Bone marrow (tissue), 2 donors: ENCODE data around the gene IER3IP1.
"Not testable (repeated sequence)": the region's sequence is repeated elsewhere in the genome, so short reads cannot be mapped to it uniquely, and the experiment has no call there.

Source experiments
- DNase-seq, 2 donors: peaks; one replicate each; lab custom pipeline; 2025; lab: John Stamatoyannopoulos, UW

The IER3IP1 gene

GRCh38 chr18:47158404-47158803 is 17.8 kb downstream of the IER3IP1 start:
- DNase-seq, result not testable (repeated sequence)

- no peak for DNase-seq
These were observed 24.7 kb downstream of the IER3IP1 start for GRCh38 chr18:47151439-47151838.

DNA sequence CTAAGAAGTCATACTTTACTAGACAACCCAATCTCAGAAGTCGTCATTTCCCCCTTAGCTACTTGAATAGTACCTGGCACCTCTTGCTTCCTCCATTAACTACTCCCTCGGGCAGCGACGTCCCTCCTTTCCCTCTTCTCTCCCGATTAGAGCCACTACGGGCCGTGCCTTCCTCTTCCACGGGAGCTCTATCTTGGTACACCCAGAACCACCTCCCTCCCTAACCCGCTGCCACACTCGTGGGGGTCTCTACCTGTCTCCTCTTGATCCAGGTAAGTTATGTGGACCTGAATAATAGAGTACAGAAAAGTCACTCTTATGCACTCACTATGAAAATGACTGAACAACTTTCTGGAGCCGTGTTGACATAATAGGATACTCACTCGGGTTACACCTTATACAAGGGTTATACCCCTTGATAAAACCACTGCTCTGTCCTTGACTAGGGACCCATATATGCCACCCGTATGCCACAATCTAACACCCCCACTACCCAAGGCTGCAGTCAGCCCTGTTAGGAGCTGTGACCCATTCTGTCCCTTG is 25.3 kb downstream of the IER3IP1 start:
- DNase-seq, result no peak

DNA sequence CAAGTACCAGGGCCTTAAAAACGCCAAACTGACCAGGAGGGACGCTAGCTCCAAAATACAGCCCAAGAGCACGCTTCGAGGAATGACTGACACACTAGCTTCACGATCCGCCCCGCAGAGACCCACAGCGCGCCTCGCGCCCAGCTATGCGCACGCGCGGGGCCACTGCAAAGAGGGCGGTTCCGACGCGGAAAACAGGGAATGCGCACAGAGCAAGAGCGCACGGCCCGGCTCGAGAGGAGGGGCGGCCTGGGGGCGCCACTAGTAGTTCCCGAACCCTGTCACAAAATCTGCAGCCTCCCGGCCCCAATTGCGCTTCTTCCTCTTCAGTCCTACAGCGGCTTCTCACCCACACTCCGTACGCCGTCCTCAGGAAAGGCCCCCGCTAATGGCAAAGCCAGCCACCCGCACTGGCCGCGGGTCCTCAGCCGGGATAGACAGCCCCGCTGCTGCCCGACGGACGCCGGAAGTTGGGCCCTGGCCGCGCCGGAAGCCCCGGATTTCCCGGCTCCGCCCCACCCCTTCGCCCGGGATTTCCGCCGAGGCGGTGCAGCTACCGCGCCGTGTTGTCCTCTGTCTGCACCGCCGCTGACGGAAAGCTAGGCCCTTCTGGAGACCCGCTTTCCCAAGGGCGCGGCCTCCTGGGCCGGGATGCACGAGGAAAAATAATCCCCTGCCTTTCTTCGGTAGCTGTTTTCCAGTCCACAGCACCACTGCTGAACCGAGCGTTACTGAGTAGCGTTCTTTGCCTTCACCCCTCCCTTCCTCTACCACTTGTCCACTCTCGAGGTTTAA is 25.9 kb downstream of the IER3IP1 start, which contains the start of gene HDHD2:
HDHD2 (minus strand) TSS at position 472 of the 795 bp plus-strand sequence. CDS start 14,061 bp downstream, outside the sequence.
- DNase-seq, result peak; percentile 40 to 62

DNA sequence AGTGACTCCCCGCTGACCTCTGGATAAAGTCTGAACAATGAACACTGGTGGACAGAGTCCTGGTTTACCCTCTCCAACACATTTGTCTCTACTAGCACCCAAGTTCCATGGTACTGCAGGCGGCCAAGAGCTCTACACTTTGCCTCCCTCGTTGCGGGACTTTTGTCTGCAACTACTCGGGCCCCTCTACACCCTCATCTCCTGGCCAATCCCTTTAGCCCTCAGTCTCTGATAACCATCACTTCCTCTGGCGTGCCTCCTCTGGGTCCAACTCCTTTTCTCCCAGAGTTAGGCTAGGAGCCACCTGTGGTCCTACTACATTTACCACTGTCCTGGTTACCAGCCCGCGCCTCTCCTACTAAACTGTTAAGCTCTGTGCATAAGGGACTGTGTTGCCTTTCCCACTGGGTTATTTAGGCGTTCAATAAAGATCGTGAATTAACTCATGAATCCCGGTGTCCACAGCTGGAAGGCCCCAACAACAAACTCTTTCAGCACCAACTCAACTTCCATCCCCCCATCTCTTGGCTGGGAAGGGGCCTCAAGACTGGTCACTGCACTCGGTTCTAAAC is 26.6 kb downstream of the IER3IP1 start:
- DNase-seq, result no peak

DNA sequence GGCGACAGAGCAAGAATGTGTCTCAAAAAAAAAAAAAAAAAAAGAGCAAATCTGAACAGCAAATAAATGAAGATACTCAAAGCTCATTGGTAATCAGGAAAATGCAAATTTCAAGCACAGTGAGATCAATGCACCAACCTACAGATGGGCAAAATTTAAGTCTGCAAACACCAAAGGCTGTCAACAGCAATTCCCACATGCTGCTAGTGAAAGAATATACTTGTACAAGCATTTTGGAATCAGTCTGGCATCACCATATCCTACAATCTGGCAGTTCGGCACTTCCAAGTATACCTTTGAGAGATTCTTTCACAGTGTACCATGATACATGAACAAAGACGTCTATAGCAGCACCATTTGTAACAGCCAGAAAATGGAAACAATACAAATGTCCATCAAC is 30.0 kb downstream of the IER3IP1 start:
- no peak for DNase-seq

DNA sequence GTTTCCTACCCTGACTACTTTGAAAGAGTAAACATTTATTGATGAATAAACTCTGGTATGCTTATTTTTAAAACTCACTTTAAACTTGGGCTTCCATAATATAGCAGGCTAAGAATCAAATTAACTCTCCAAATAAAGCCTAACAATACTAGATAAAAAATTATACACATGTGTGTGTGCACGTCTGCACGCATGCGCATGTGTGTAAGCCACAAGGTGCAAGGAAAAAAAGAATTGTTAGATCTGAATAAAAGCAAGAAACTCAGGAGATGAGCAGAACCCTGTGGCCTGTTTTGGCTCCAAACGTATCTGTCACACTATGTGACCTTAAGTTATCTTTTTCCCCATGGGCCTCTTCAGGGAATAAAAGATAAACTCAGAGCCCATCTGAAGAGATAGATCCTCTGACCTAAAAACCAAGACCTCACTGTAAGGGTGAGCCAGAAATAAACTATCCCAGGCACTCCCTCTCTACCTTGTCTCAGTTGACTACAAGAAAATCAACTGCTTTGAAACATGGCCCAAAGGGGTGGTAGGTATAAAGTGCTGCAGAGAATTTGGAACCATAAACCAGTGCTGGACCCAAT is 32.2 kb downstream of the IER3IP1 start:
- DNase-seq, result no peak

DNA sequence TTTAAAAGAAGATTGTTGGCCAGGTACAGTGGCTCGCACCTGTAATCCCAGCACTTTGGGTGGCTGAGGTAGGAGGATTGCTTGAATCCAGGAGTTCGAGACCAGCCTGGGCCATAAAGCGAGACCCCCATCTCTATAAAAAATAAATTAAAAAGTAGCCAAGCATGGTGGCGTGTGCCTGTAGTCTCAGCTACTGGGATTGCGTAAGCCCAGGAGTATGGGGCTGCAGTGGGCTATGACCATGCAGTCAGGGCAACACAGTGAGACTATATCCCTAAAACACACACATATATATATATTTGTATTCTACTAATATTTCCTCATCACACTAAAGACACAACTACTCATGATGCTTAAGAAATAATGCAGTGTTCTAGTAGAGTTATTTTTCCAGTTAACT is 33.0 kb downstream of the IER3IP1 start:
- no peak for DNase-seq

DNA sequence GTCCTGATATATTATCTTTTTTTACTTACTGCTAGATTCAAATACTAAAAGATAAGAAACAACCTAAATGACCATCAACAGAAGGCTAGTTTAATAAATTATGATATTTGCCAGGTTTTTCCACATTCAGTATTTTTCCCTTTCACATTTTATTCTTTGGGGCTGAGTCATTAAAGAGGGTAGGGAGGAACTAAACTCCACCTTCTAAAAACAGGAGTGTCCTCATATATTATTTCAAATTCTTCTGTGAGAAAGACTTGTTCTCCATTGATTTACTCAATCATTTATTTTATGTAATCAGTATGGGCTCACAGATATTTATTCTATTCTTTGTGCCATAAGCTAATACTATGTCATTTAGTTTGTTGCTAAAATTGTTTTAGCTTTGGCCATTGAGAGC is 34.9 kb downstream of the IER3IP1 start:
- DNase-seq, result no peak

- no peak for DNase-seq
These were observed 55.0 kb downstream of the IER3IP1 start for GRCh38 chr18:47121146-47121545.

- no peak for DNase-seq
These were observed 55.7 kb downstream of the IER3IP1 start for GRCh38 chr18:47120428-47120827.

DNA sequence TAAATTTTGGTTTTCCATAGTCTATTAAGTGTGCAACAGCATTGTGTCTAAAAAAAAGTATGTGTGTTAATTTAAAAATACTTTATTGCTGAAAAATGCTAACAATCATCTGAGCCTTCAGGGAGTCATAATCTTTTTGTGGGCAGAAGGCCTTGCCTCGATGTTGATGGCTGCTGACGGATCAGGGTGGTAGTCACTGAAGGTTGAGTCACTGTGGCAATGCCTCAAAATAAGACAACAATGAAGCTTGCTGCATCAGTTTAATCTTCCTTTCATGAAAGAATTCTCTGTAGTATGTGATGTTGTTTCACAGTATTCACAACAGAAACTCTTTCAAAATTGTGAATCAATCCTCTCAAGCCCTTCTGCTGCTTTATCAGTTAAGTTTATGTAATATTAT is 57.2 kb downstream of the IER3IP1 start:
- DNase-seq, result no peak

DNA sequence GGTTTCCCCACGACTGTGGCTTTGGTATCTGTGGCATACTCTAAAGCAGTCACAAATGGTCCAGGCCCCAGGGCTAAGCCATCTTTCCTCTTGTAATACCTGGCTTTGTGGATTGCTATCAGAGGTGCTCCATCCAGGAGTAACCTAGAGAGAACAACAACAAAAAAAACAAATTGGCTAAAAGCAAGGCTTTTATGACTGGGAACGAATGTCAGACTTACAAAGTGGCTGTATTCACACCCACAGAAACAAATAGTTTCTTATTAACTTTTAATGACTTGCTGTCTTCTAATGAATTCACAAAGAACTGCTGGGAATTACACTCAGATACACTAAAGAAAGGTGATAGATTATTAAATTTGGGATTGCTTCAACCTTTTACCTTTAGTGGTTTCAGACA is 61.0 kb downstream of the IER3IP1 start:
- DNase-seq, result no peak

GRCh38 chr18:47113796-47114540 is 62.2 kb downstream of the IER3IP1 start:
- no peak for DNase-seq

- DNase-seq, result no peak
These were observed 65.5 kb downstream of the IER3IP1 start for GRCh38 chr18:47110492-47111274.

DNA sequence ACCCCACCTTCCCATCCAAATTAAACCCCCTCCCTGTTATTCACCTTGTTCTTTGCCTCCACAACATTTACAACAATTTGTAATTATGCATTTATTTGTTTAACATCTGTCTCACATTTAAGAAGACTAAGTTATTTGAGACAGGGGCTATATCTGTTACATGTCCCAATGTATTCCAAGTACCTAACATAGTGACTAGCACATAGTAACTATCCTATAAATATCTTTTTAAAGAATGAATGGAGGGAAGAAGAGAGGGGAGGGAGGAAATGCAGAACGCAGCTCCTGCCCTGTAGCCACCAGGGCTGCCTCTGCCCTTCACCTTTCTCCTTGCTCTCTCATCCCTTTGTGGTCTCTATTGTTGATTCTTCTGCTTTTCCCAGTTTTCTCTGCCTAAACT is 66.4 kb downstream of the IER3IP1 start:
- DNase-seq, result no peak

- no peak for DNase-seq
These were observed 67.2 kb downstream of the IER3IP1 start for GRCh38 chr18:47108998-47109405.

GRCh38 chr18:47108373-47108772 is 67.8 kb downstream of the IER3IP1 start:
- no peak for DNase-seq
